Neural progenitor cell (in vitro differentiated cells): ENCODE data around the gene OSBPL1A.

Source experiments
- CTCF ChIP-seq: fragments of 200-600 bp; sonication (generic); IDR thresholded peaks from 2 replicates; pipeline ENCODE4 v1.5.1; 2017; ENCODE audit warnings: antibody characterized with exemption, mild to moderate bottlenecking
- EZH2 ChIP-seq: fragments of 200-600 bp; sonication (generic); IDR thresholded peaks from 2 replicates; pipeline ENCODE4 v1.6.1; 2017; ENCODE audit warnings: antibody characterized with exemption, mild to moderate bottlenecking, moderate library complexity
- EZH2phosphoT487 ChIP-seq: fragments of 200-600 bp; sonication (generic); IDR thresholded peaks from 2 replicates; pipeline ENCODE4 v1.6.1; 2017; ENCODE audit warnings: antibody characterized with exemption

DNA sequence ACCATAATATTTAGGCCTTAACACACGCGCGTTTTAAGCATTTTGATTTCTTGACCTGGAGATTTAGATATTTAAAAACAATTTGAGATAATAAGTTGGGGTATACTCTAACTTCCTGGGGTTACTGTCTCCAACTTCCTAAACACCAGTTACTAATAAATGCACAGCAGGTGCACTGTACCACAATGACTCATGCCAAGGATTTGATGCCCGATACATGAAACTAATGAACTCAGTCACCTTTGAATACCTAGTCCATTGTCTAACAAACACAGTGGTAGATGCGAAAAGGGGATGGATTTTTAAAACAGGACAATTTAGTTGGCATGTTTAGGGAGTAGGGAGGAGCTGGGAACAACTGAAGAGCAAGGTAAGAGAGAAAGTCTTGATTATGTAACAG, 237.5 kb downstream of the OSBPL1A start:
- TF ChIP-seq CTCF, result no peak
- TF ChIP-seq EZH2, result no peak
- no peak for TF ChIP-seq EZH2phosphoT487
